Measurements from ENCODE around the gene KRR1. TPM values are rescaled to one million over a fixed set of nuclear protein-coding genes. Genes with fewer than 3 reads are reported as not detected.
A peak's percentile ranks its signal among the peaks of the same experiment; 100 is the strongest.

Gene KRR1
- total and polyA plus RNA-seq, 2 of the 13 experiments (the other 11 are each of a cell fraction or from before 2014, with no cell fraction given), result 19.3 to 103 TPM

- TF ChIP-seq SKI (IDR thresholded peaks at IDR 0.05; ENCODE audit: partially characterized antibody) (no peak), ZNF570 (CRISPR knock-in tag; IDR thresholded peaks at IDR 0.05; ENCODE audit: borderline replicate concordance) (no peak), TRIM22 (IDR thresholded peaks at IDR 0.05) (no peak), ZNF18 (CRISPR knock-in tag; IDR thresholded peaks at IDR 0.05; ENCODE audit: insufficient replicate concordance) (no peak), TBP (CRISPR knock-in tag; IDR thresholded peaks at IDR 0.05) (no peak), ATF1 (CRISPR knock-in tag; IDR thresholded peaks at IDR 0.05) (no peak), ZSCAN25 (CRISPR knock-in tag; IDR thresholded peaks at IDR 0.05) (0 out of 2 replicates have a peak, but pooled peaks have one; percentile 27), JUNB (CRISPR knock-in tag; IDR thresholded peaks at IDR 0.05; ENCODE audit: borderline replicate concordance) (0 out of 2 replicates have a peak, but pooled peaks have one; percentile 28), IKZF5 (CRISPR knock-in tag; IDR thresholded peaks at IDR 0.05) (0 out of 2 replicates have a peak, but pooled peaks have one; percentile 25), PHF8 (CRISPR knock-in tag; IDR thresholded peaks at IDR 0.05) (0 out of 2 replicates have a peak, but pooled peaks have one; percentile 28), BRCA1 (CRISPR knock-in tag; IDR thresholded peaks at IDR 0.05) (no peak), LBX2 (CRISPR knock-in tag; IDR thresholded peaks at IDR 0.05; ENCODE audit: borderline replicate concordance) (no peak), SALL1 (CRISPR knock-in tag; IDR thresholded peaks at IDR 0.05) (peak; percentile 59; the same call in 1 of the 2 replicates), SYNCRIP (IDR thresholded peaks at IDR 0.05; ENCODE audit: insufficient read depth, low read depth, low read length) (no peak), IRF2 (CRISPR knock-in tag; IDR thresholded peaks at IDR 0.05) (peak; percentile 27; the same call in 1 of the 2 replicates), ZNF253 (CRISPR knock-in tag; IDR thresholded peaks at IDR 0.05; ENCODE audit: borderline replicate concordance) (no peak), ZNF34 (CRISPR knock-in tag; IDR thresholded peaks at IDR 0.05; ENCODE audit: borderline replicate concordance) (no peak), SOX6 (IDR thresholded peaks at IDR 0.05) (no peak), SOX6 (CRISPR knock-in tag; IDR thresholded peaks at IDR 0.05) (peak; percentile 94), DDIT3 (CRISPR knock-in tag; IDR thresholded peaks at IDR 0.05) (no peak), ZSCAN21 (CRISPR knock-in tag; IDR thresholded peaks at IDR 0.05; ENCODE audit: borderline replicate concordance) (no peak), ZMYM2 (CRISPR knock-in tag; IDR thresholded peaks at IDR 0.05) (no peak), MIXL1 (CRISPR knock-in tag; IDR thresholded peaks at IDR 0.05) (peak; percentile 69), STAG1 (CRISPR knock-in tag; IDR thresholded peaks at IDR 0.05) (peak; percentile 23), SP5 (CRISPR knock-in tag; IDR thresholded peaks at IDR 0.05; ENCODE audit: borderline replicate concordance, low read depth) (no peak), NR2C2 (CRISPR knock-in tag; IDR thresholded peaks at IDR 0.05; ENCODE audit: borderline replicate concordance) (no peak), ZNF841 (CRISPR knock-in tag; IDR thresholded peaks at IDR 0.05; ENCODE audit: borderline replicate concordance) (no peak)
Observed at GRCh38 chr12:75558287-75558686, 46.9 kb upstream of the KRR1 start (continued).
